ENCODE results near the gene TBXAS1. TPM values are rescaled to one million over a fixed set of nuclear protein-coding genes. Genes with fewer than 3 reads are reported as not detected.
A peak's percentile ranks its signal among the peaks of the same experiment; 100 is the strongest.

The TBXAS1 gene
- 0.21 and 0.32 TPM in 2 replicates for total RNA-seq
- 1.0 TPM for polyA plus RNA-seq (2012)

GRCh38 chr7:139829025-139829774, at the start of gene TBXAS1:
TBXAS1 (plus strand) TSS chr7:139829264; CDS start chr7:139829391, 127 bp downstream.
- no peak for DNase-seq (ENCODE audit: low read depth)

GRCh38 chr7:139782932-139783331, 46.1 kb upstream of the TBXAS1 start:
- DNase-seq (ENCODE audit: low read depth), result no peak

- no peak for DNase-seq (ENCODE audit: low read depth)
These were observed 45.2 kb upstream of the TBXAS1 start for GRCh38 chr7:139783647-139784385.

GRCh38 chr7:139784648-139785047, 44.4 kb upstream of the TBXAS1 start:
- DNase-seq (ENCODE audit: low read depth), result no peak

DNA sequence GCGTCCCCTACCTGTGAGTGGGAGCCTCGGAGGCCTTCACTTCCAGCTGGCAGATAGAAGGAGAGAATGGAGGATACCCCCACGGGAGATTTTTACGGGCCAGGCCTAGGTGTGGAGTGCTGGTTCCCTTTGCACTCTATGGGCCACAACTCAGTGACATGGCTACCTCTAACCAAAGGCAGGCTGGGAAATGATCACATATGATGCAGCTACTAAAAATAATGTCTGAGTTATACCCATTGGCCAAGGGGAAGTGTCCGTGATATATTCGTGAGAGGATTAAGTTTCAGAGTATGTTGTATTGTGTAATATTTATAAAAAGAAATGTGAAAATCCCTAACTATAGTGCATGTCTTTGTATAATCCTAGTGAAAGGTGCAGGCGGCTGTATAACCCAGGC, 37.7 kb upstream of the TBXAS1 start:
- DNase-seq (ENCODE audit: low read depth), result peak; percentile 66

DNA sequence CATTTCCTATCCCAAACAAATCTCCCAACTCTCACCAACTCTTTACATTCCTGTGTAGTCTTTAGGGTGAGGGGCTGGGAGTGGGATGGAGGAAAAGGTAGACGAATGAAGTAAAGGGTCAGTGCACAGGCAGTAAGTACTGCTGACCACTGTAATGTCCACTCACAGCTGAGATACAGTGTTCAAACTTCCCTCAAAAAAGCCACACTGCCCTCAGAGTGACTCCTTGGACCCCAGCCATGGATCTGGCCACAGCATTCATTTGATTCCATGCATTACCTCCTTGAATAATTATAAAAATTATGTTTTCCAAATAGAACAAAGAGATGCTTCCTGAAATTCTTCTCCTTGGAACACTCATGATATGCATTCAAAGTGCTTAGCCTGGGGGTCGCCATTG, 31.5 kb upstream of the TBXAS1 start:
- DNase-seq (ENCODE audit: low read depth), result peak; percentile 53

- DNase-seq (ENCODE audit: low read depth), result no peak
These were observed 30.8 kb upstream of the TBXAS1 start for GRCh38 chr7:139798221-139798620.

GRCh38 chr7:139798892-139799291, 30.2 kb upstream of the TBXAS1 start:
- DNase-seq (ENCODE audit: low read depth), result no peak

- peak; percentile 89 for DNase-seq (ENCODE audit: low read depth)
These were observed 29.5 kb upstream of the TBXAS1 start for GRCh38 chr7:139799586-139799985.

DNA sequence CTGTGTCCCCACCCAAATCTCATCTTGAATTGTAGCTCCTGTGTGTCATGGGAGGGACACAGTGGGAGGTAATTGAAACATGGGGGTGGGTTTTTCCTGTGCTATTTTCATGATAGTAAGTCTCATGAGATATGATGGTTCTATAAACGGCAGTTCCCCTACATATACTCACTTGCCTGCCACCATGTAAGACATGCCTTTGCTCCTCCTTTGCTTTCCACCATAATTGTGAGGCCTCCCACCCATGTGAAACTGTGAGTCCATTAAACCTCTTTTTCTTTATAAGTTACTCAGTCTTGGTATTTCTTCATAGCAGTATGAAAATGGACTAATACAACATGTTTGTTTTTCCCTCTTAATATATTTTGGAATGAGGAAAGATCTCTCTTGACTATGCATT, 24.5 kb upstream of the TBXAS1 start:
- DNase-seq (ENCODE audit: low read depth), result no peak

DNA sequence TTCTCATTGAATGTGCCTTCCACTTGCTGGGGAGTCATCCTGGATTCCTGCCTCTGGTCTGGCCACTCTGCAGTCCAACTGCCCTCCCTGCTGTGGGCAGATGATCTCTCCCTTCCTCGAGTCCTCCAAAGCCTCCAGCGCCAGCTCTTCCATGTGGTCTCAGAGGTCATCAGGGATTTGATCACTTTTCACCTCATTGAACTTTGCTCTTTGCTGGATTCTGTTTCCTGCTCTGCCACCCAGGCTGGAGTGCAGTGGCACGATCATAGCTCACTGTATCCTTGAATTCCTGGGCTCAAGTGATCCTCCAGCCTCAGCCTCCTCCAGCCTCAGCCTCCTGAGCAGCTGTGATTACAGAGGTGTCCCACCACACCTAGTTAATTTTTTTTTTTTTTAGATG, 22.1 kb upstream of the TBXAS1 start:
- DNase-seq (ENCODE audit: low read depth), result no peak

GRCh38 chr7:139808427-139808826, 20.6 kb upstream of the TBXAS1 start:
- DNase-seq (ENCODE audit: low read depth), result no peak

- DNase-seq (ENCODE audit: low read depth), result no peak
These were observed 20.1 kb upstream of the TBXAS1 start for GRCh38 chr7:139808846-139809442.

GRCh38 chr7:139811066-139811465, 18.0 kb upstream of the TBXAS1 start:
- DNase-seq (ENCODE audit: low read depth), result peak; percentile 49

GRCh38 chr7:139813151-139813550, 15.9 kb upstream of the TBXAS1 start:
- no peak for DNase-seq (ENCODE audit: low read depth)

GRCh38 chr7:139813689-139814088, 15.4 kb upstream of the TBXAS1 start:
- no peak for DNase-seq (ENCODE audit: low read depth)

- DNase-seq (ENCODE audit: low read depth), result no peak
These were observed 11.8 kb upstream of the TBXAS1 start for GRCh38 chr7:139817249-139817648.

GRCh38 chr7:139820089-139820488, 9.0 kb upstream of the TBXAS1 start:
- no peak for DNase-seq (ENCODE audit: low read depth)

DNA sequence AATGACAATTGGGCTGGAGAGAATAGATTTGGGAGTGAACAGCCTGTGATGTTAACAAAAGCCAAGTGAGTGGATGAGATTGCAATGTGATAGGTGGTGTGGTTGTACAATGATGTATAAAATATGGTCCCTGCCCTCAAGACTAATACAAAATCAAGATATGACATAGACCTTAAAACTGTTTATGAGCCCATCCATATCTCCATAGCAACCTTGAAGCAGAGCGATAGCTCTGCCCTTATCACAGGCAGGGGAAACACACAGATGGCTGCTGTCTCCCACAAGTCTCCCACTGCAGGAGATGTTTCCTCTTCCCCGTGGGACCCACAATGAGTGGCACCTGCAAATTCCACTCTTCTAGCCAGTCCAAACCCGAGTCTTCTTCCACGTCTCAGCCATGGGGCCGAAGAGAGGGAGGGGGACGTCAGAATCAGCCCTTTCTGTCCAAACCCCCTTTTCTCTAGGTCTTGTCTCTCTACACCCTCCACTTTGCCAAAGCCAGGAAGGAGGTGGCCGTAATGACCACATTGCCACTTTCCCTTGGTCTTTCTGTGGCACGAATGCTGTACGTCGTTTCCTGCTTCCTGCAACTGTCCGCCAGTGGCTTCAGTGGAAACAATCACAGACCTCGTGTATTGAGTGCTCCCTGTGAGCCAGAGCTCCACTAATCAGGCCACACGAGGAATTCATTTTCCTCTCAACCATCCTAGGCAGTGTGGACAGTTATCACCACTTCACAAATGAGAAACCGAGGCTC, 7.5 kb upstream of the TBXAS1 start:
- DNase-seq (ENCODE audit: low read depth), result no peak

GRCh38 chr7:139822855-139823254, 6.2 kb upstream of the TBXAS1 start:
- DNase-seq (ENCODE audit: low read depth), result no peak

DNA sequence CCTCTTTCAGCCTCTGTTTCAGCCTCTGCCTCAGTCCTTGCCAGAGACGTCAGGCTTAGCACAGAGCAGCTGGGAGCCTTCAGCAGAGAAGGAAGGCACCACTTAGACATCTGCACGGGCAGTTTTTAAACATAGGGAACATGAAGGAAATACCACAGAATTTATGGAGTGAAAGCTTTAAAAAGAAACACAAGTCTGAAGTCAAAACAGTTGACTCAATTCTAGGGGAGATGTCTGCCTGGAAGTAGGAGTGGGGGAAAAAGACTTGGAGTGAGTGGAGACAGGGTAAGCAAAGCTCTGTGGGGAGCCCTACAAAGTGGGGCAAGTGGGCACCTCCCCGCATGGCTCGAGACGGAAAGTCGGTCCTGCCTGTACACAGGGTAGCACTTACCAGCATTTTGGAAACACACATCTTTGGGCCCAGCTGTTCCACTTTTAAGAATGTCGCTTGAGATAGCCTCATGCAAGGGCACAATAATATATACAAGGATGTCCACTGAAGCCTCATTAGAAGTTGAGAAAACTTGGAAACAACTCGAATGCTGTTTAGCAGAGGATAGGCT, 5.0 kb upstream of the TBXAS1 start:
- DNase-seq (ENCODE audit: low read depth), result peak; percentile 24
